Astrocyte (in vitro differentiated cells and primary cell): ENCODE measurements around the gene WNT1.
A peak's percentile ranks its signal among the peaks of the same experiment; 100 is the strongest.

Experiments
- EZH2 ChIP-seq: IDR thresholded peaks from 2 replicates; pipeline ENCODE4 v1.6.1; 2012; ENCODE audit warnings: mild to moderate bottlenecking, low read length, inconsistent platforms; ENCODE audit not compliant: insufficient read depth
- TF ChIP-seq, protein P1 (sequence below): IDR thresholded peaks from 2 replicates; pipeline ENCODE4 v1.5.1; 2011; ENCODE audit warnings: low read depth, mild to moderate bottlenecking, inconsistent platforms, low read length, moderate library complexity; ENCODE audit not compliant: insufficient read depth

DNA sequence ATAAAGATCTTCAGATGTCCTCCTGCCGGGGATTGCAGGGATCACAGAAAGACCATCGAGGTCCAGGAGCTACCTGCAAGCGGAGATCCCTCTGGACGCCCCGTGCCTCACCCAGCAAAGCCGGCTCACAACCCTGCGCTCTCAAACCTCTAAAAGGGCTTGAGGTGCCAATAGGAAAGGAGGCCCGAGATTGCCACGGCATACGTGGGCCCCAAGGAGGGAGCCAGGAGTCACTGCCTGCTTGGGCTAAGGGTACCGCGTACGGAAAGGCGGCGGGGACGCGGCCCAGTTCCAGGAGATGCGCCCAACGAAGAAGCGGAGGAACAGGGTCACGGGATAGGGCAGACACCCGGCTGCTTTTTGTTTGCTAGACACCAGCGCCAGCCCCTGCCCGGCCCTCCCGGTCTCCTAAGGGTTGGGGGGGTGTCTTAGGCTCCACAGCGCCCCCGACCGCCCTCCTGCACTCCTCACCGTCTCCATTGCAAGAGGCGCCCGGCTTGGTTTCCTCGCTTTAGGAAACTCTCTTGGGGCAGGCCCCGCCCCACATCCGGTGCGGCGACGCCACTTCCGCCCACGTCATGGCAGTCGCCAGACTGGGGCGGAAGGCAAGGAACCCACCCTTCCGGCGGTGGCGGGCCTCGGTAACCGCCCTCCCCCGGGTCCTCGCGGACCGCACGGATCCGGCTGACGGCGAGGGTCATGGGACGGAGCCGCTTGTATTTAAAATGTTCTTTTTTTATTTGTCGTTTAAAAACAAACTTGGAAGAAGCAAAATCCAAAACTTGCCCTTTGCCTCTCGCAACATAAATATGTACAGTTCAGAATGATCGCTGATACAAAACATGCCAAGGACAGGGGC is 40.4 kb downstream of the WNT1 start, which contains the start of gene PRKAG1:
- TF ChIP-seq EZH2 = no peak
- TF ChIP-seq, protein P1, sequence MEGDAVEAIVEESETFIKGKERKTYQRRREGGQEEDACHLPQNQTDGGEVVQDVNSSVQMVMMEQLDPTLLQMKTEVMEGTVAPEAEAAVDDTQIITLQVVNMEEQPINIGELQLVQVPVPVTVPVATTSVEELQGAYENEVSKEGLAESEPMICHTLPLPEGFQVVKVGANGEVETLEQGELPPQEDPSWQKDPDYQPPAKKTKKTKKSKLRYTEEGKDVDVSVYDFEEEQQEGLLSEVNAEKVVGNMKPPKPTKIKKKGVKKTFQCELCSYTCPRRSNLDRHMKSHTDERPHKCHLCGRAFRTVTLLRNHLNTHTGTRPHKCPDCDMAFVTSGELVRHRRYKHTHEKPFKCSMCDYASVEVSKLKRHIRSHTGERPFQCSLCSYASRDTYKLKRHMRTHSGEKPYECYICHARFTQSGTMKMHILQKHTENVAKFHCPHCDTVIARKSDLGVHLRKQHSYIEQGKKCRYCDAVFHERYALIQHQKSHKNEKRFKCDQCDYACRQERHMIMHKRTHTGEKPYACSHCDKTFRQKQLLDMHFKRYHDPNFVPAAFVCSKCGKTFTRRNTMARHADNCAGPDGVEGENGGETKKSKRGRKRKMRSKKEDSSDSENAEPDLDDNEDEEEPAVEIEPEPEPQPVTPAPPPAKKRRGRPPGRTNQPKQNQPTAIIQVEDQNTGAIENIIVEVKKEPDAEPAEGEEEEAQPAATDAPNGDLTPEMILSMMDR = peak; percentile 7
